CD4-positive, alpha-beta memory T cell (primary cell): Measurements from ENCODE around the gene NACC2. TPM values are rescaled to one million over a fixed set of nuclear protein-coding genes. Genes with fewer than 3 reads are reported as not detected.

Source experiments
- CTCF ChIA-PET: fragments of 350-600 bp; sonication (Branson Sonifier 250); formaldehyde crosslinking; loops from one replicate; lab custom pipeline; 2021; ENCODE audit warnings: inconsistent platforms; ENCODE audit not compliant: partially characterized antibody; lab: Charles Lee
- POLR2A ChIA-PET: fragments of 350-600 bp; sonication (Branson Sonifier 250); formaldehyde crosslinking; loops from one replicate; lab custom pipeline; 2021; ENCODE audit not compliant: partially characterized antibody; lab: Charles Lee
- DNase-seq, 5 donors: peaks; one replicate each; pipeline versions ENCODE4 v3.0.0 to v3.0.0-alpha.2; 2020 to 2022; ENCODE audit warnings: mixed read lengths in 1 of 5
- H3K27ac ChIP-seq: one replicate; pipeline ENCODE4 v1.7.0; 2013; ENCODE audit warnings: low read depth, low read length
- H3K27me3 ChIP-seq: 2 replicates; pipeline ENCODE4 v1.7.0; 2013; ENCODE audit warnings: mild to moderate bottlenecking, low read length, moderate library complexity; ENCODE audit not compliant: insufficient read depth
- H3K36me3 ChIP-seq: 2 replicates; pipeline ENCODE4 v1.7.0; 2013; ENCODE audit warnings: mild to moderate bottlenecking, low read length, moderate library complexity; ENCODE audit not compliant: insufficient read depth
- H3K4me1 ChIP-seq: 2 replicates; pipeline ENCODE4 v1.7.0; 2013; ENCODE audit warnings: mild to moderate bottlenecking, low read length, moderate library complexity; ENCODE audit not compliant: insufficient read depth
- H3K4me3 ChIP-seq, 2 donors: one replicate each; pipeline ENCODE4 v1.7.0; 2013; ENCODE audit warnings: low read length in 2 of 2, mild to moderate bottlenecking in 1 of 2
- H3K9me3 ChIP-seq, 2 donors: one replicate each; pipeline ENCODE4 v1.7.0; 2013; ENCODE audit warnings: low read length in 2 of 2, control low read depth in 1 of 2; ENCODE audit not compliant: control insufficient read depth in 1 of 2
- H3K27ac Mint-ChIP-seq, 7 donors: one replicate each; pipeline ENCODE4 v1.8.0; 2020 to 2021; ENCODE audit warnings: mixed read lengths in 7 of 7, mild to moderate bottlenecking in 6 of 7, inconsistent platforms in 3 of 7, moderate library complexity in 3 of 7
- H3K27me3 Mint-ChIP-seq, 2 donors: one replicate each; pipeline ENCODE4 v1.8.0; 2020 to 2021; ENCODE audit warnings: mixed read lengths in 2 of 2
- H3K36me3 Mint-ChIP-seq, 2 donors: one replicate each; pipeline ENCODE4 v1.8.0; 2020 to 2021; ENCODE audit warnings: mixed read lengths in 2 of 2, inconsistent platforms in 1 of 2, mild to moderate bottlenecking in 1 of 2
- H3K4me1 Mint-ChIP-seq, 4 donors: one replicate each; pipeline ENCODE4 v1.8.0; 2020 to 2021; ENCODE audit warnings: mixed read lengths in 4 of 4, mild to moderate bottlenecking in 1 of 4
- H3K4me3 Mint-ChIP-seq, 8 donors: one replicate each; pipeline ENCODE4 v1.8.0; 2020 to 2021; ENCODE audit warnings: mixed read lengths in 8 of 8, mild to moderate bottlenecking in 7 of 8, moderate library complexity in 6 of 8, inconsistent platforms in 3 of 8
- H3K9me3 Mint-ChIP-seq, 8 donors: one replicate each; pipeline ENCODE4 v1.8.0; 2020 to 2021; ENCODE audit warnings: mixed read lengths in 8 of 8, mild to moderate bottlenecking in 5 of 8, inconsistent platforms in 3 of 8, moderate library complexity in 1 of 8
- intact Hi-C: fragments of 100-400 bp; cut with micrococcal nuclease; formaldehyde crosslinking; loops from one replicate; pipeline ENCODE4 v1.15.1; 2023
- polyA plus RNA-seq, 2 donors: library from polyadenylated mRNA; unstranded; fragments of 300-500 nt; fragmentation: Illumina TruSeq; gene quantifications; one replicate each; pipeline ENCODE4 v1.2.3, GENCODE V29; 2021
- total RNA-seq, 2 experiments: library from RNA; stranded (reverse); gene quantifications; one replicate each; pipeline ENCODE4 v1.2.3, GENCODE V29; 2021

NACC2 gene
- total and polyA plus RNA-seq, 4 experiments from 2014 or later: 0.58 to 12.2 (median 7.1) TPM

GRCh38 chr9:135998016-135998380, 97.1 kb downstream of the NACC2 start:
- Mint-ChIP-seq H3K4me3 (no peak overlapping the region), H3K27me3 (no peaks in the 10 kb centered on the region), H3K27ac (no peak overlapping the region), H3K4me1 (peaks cover 1 to 11% (median 3%) of the 10 kb centered on the region in 4 donors), H3K9me3 (no peaks in the 10 kb centered on the region), H3K36me3 (no peaks in the 10 kb centered on the region)
- no peak for DNase-seq
- Histone ChIP-seq H3K4me1 (peaks cover 2% of the 10 kb centered on the region), H3K4me3 (no peak overlapping the region), H3K27me3 (no peaks in the 10 kb centered on the region), H3K27ac (no peak overlapping the region), H3K36me3 (no peaks in the 10 kb centered on the region), H3K9me3 (no peaks in the 10 kb centered on the region)
- CTCF ChIA-PET: no interaction called here
- POLR2A ChIA-PET: no interaction called here
- intact Hi-C loops: no loop called here

GRCh38 chr9:135997090-135998015, 97.7 kb downstream of the NACC2 start:
- H3K36me3 ChIP-seq: no peaks in the 10 kb centered on the region
- no peak overlapping the region for H3K27ac ChIP-seq
- DNase-seq: peak in 1 of 5 donors; percentile 17
- Mint-ChIP-seq H3K9me3 (no peaks in the 10 kb centered on the region), H3K36me3 (no peaks in the 10 kb centered on the region), H3K27ac (peak overlapping the region in 1 of 7 donors; percentile 31), H3K4me1 (peaks cover 3 to 16% (median 6%) of the 10 kb centered on the region in 4 donors), H3K27me3 (no peaks in the 10 kb centered on the region), H3K4me3 (no peak overlapping the region)
- POLR2A ChIA-PET: no interaction called here
- no peak overlapping the region for H3K4me3 ChIP-seq
- H3K9me3 ChIP-seq: no peaks in the 10 kb centered on the region
- intact Hi-C loops: no loop called here
- H3K27me3 ChIP-seq: no peaks in the 10 kb centered on the region
- peaks cover 9% of the 10 kb centered on the region for H3K4me1 ChIP-seq
- CTCF ChIA-PET: no interaction called here

- intact Hi-C loops: no loop called here
- Histone ChIP-seq H3K36me3 (no peaks in the 10 kb centered on the region), H3K4me1 (peaks cover 18% of the 10 kb centered on the region), H3K4me3 (no peak overlapping the region), H3K9me3 (no peaks in the 10 kb centered on the region), H3K27ac (no peak overlapping the region), H3K27me3 (no peaks in the 10 kb centered on the region)
- H3K9me3 Mint-ChIP-seq: peaks cover 0 to 2% (median 0%) of the 10 kb centered on the region in 8 donors
- peaks cover 5 to 29% (median 16%) of the 10 kb centered on the region in 4 donors for H3K4me1 Mint-ChIP-seq
- no peaks in the 10 kb centered on the region for H3K36me3 Mint-ChIP-seq
- no peak overlapping the region for H3K4me3 Mint-ChIP-seq
- DNase-seq: peak in 1 of 5 donors; percentile 8
- ChIA-PET POLR2A (interaction anchor here (0.7 kb wide), 1 partner anchor 8 kb away, joined by 3 read pairs; no protein-coding TSS in a partner anchor), CTCF (no interaction called here)
- H3K27me3 Mint-ChIP-seq: no peaks in the 10 kb centered on the region
- peak overlapping the region in 2 of 7 donors; percentile 8 to 55 for H3K27ac Mint-ChIP-seq
These were observed 99.3 kb downstream of the NACC2 start for GRCh38 chr9:135995816-135996215.

- Histone ChIP-seq H3K27ac (no peak overlapping the region), H3K4me3 (no peak overlapping the region), H3K9me3 (no peaks in the 10 kb centered on the region), H3K36me3 (no peaks in the 10 kb centered on the region), H3K27me3 (no peaks in the 10 kb centered on the region), H3K4me1 (peaks cover 27% of the 10 kb centered on the region)
- intact Hi-C loops: no loop called here
- Mint-ChIP-seq H3K9me3 (peaks cover 0 to 2% (median 0%) of the 10 kb centered on the region in 8 donors), H3K36me3 (no peaks in the 10 kb centered on the region), H3K4me1 (peaks cover 5 to 35% (median 21%) of the 10 kb centered on the region in 4 donors), H3K4me3 (no peak overlapping the region), H3K27me3 (no peaks in the 10 kb centered on the region), H3K27ac (peak overlapping the region in 2 of 7 donors; percentile 19 to 51)
- POLR2A ChIA-PET: no interaction called here
- CTCF ChIA-PET: no interaction called here
- peak in 1 of 5 donors; percentile 27 for DNase-seq
These were observed 100.4 kb downstream of the NACC2 start for GRCh38 chr9:135994501-135995192.

- no peaks in the 10 kb centered on the region for H3K9me3 ChIP-seq
- H3K27me3 Mint-ChIP-seq: no peaks in the 10 kb centered on the region
- DNase-seq: peak in 1 of 5 donors; percentile 39
- intact Hi-C loops: no loop called here
- no peak overlapping the region for H3K4me3 ChIP-seq
- H3K36me3 ChIP-seq: no peaks in the 10 kb centered on the region
- peaks cover 31% of the 10 kb centered on the region for H3K4me1 ChIP-seq
- H3K27ac ChIP-seq: no peak overlapping the region
- H3K4me1 Mint-ChIP-seq: peaks cover 5 to 38% (median 23%) of the 10 kb centered on the region in 4 donors
- H3K4me3 Mint-ChIP-seq: no peak overlapping the region
- peak overlapping the region in 1 of 7 donors; percentile 41 for H3K27ac Mint-ChIP-seq
- H3K36me3 Mint-ChIP-seq: no peaks in the 10 kb centered on the region
- ChIA-PET POLR2A (no interaction called here), CTCF (no interaction called here)
- no peaks in the 10 kb centered on the region for H3K27me3 ChIP-seq
- peaks cover 0 to 2% (median 0%) of the 10 kb centered on the region in 8 donors for H3K9me3 Mint-ChIP-seq
These were observed 101.2 kb downstream of the NACC2 start for GRCh38 chr9:135993765-135994500.

- H3K36me3 Mint-ChIP-seq: no peaks in the 10 kb centered on the region
- peaks cover 0 to 2% (median 0%) of the 10 kb centered on the region in 8 donors for H3K9me3 Mint-ChIP-seq
- DNase-seq: no peak
- H3K27ac Mint-ChIP-seq: peak overlapping the region in 1 of 7 donors; percentile 4
- ChIA-PET POLR2A (interaction anchor here (1.2 kb wide), 1 partner anchor 115 kb away, joined by 3 read pairs; no protein-coding TSS in a partner anchor), CTCF (interaction anchor here (1.2 kb wide), 1 partner anchor 129 kb away, joined by 3 read pairs; no protein-coding TSS in a partner anchor)
- Histone ChIP-seq H3K9me3 (no peaks in the 10 kb centered on the region), H3K27me3 (no peaks in the 10 kb centered on the region), H3K36me3 (no peaks in the 10 kb centered on the region), H3K4me3 (no peak overlapping the region), H3K27ac (no peak overlapping the region), H3K4me1 (peaks cover 31% of the 10 kb centered on the region)
- no peaks in the 10 kb centered on the region for H3K27me3 Mint-ChIP-seq
- intact Hi-C loops: no loop called here
- H3K4me1 Mint-ChIP-seq: peaks cover 5 to 38% (median 23%) of the 10 kb centered on the region in 4 donors
- no peak overlapping the region for H3K4me3 Mint-ChIP-seq
These were observed 101.7 kb downstream of the NACC2 start for GRCh38 chr9:135993409-135993742.
